Keratinocyte (primary cell): ENCODE data around the gene C8B. TPM values are rescaled to one million over a fixed set of nuclear protein-coding genes. Genes with fewer than 3 reads are reported as not detected.

Source experiments
- DNase-seq: peaks from one replicate; pipeline ENCODE4 v3.0.0-alpha.2; 2011; ENCODE audit warnings: low read depth, missing footprints, low spot score
- FAIRE-seq: peaks from 2 replicates; lab custom pipeline; 2011; peaks lifted over from hg19 to GRCh38; lab: Jason Lieb, UNC
- H2AFZ ChIP-seq: 2 replicates; pipeline ENCODE4 v1.6.0; 2012; ENCODE audit warnings: low read length, control low read depth, inconsistent platforms; ENCODE audit not compliant: control insufficient read depth
- H3K27ac ChIP-seq: 2 replicates; pipeline ENCODE4 v1.5.1; 2011; ENCODE audit warnings: low read length; ENCODE audit not compliant: control insufficient read depth, insufficient read depth
- H3K27me3 ChIP-seq: 3 replicates; pipeline ENCODE4 v1.6.0; 2011; ENCODE audit warnings: low read length; ENCODE audit not compliant: control insufficient read depth, insufficient read depth; ENCODE audit errors: extremely low read depth
- H3K36me3 ChIP-seq, 2 experiments: 2 replicates in 1 of 2; 3 replicates in 1 of 2; pipeline ENCODE4 v1.5.1; 2011; ENCODE audit warnings: low read length in 2 of 2, mild to moderate bottlenecking in 1 of 2; ENCODE audit not compliant: control insufficient read depth in 2 of 2, insufficient read depth in 2 of 2; ENCODE audit errors: extremely low read depth in 1 of 2
- H3K4me1 ChIP-seq: 3 replicates; pipeline ENCODE4 v1.5.1; 2011; ENCODE audit warnings: low read length; ENCODE audit not compliant: control insufficient read depth, insufficient read depth; ENCODE audit errors: extremely low read depth
- H3K4me2 ChIP-seq: 3 replicates; pipeline ENCODE4 v1.6.0; 2011; ENCODE audit warnings: low read depth, low read length; ENCODE audit not compliant: control insufficient read depth, insufficient read depth; ENCODE audit errors: extremely low read depth
- H3K4me3 ChIP-seq, 3 experiments: fragments of 200-600 bp in 1 of 3; sonication (generic) in 1 of 3; 2 replicates in 2 of 3; 3 replicates in 1 of 3; pipeline ENCODE4 v1.5.1; 2011 to 2016; ENCODE audit warnings: low read length in 3 of 3, mild to moderate bottlenecking in 3 of 3, control low read depth in 2 of 3, inconsistent platforms in 1 of 3, low read depth in 1 of 3, mixed read lengths in 1 of 3, mixed run types in 1 of 3, moderate library complexity in 1 of 3; ENCODE audit not compliant: control insufficient read depth in 2 of 3, insufficient read depth in 2 of 3; ENCODE audit errors: extremely low read depth in 1 of 3
- H3K79me2 ChIP-seq: 2 replicates; pipeline ENCODE4 v1.6.0; 2012; ENCODE audit warnings: low read length; ENCODE audit not compliant: control insufficient read depth, insufficient read depth
- H3K9ac ChIP-seq: 3 replicates; pipeline ENCODE4 v1.6.0; 2011; ENCODE audit warnings: low read length; ENCODE audit not compliant: control insufficient read depth, insufficient read depth; ENCODE audit errors: extremely low read depth
- H3K9me1 ChIP-seq: 3 replicates; pipeline ENCODE4 v1.6.0; 2011; ENCODE audit warnings: low read length; ENCODE audit not compliant: control insufficient read depth, insufficient read depth; ENCODE audit errors: extremely low read depth
- H3K9me3 ChIP-seq: 2 replicates; pipeline ENCODE4 v1.5.1; 2012; ENCODE audit warnings: low read depth, low read length; ENCODE audit not compliant: control insufficient read depth
- H4K20me1 ChIP-seq: 3 replicates; pipeline ENCODE4 v1.6.0; 2011; ENCODE audit warnings: low read length; ENCODE audit not compliant: control insufficient read depth, insufficient read depth; ENCODE audit errors: extremely low read depth
- EZH2 ChIP-seq: IDR thresholded peaks from one replicate; pipeline ENCODE4 v1.6.1; 2012; ENCODE audit warnings: inconsistent platforms, mild to moderate bottlenecking, low read length, moderate library complexity
- dilution Hi-C: fragments of 300-500 bp; cut with MboI; formaldehyde crosslinking; loops from one replicate; pipeline ENCODE4 v1.7.0; 2020; ENCODE audit warnings: low sequenced_read_pairs; ENCODE audit not compliant: extremely low pct_ligation_motif_present
- polyA plus RNA-seq, 5 experiments: library from polyadenylated mRNA; depleted of rRNA in 3 of 5; stranded (reverse) in 3 of 5; stranded (forward) in 1 of 5; unstranded in 1 of 5; fragments of >200 nt; gene quantifications; 1 replicate in 1 of 5; 2 replicates in 3 of 5; 3 replicates in 1 of 5; pipeline versions ENCODE4 v1.2.1 to v1.2.3, GENCODE V29; 2011 to 2012; ENCODE audit warnings: missing spikeins in 2 of 5, low read depth in 1 of 5, low replicate concordance in 1 of 5
- TF ChIP-seq, protein P1 (sequence below), 3 experiments: IDR thresholded peaks in 1 of 3; conservative IDR thresholded peaks in 1 of 3; optimal IDR thresholded peaks in 1 of 3; 2 replicates in 2 of 3; 3 replicates in 1 of 3; pipeline versions ENCODE3 to v1.5.1; 2011; ENCODE audit warnings: low read length in 3 of 3, mild to moderate bottlenecking in 3 of 3, moderate library complexity in 2 of 3, control low read depth in 1 of 3, inconsistent platforms in 1 of 3; ENCODE audit not compliant: insufficient read depth in 2 of 3; ENCODE audit errors: extremely low read depth in 1 of 3

The C8B gene
- polyA plus RNA-seq, 1 donor (not counting 4 experiments of a cell fraction or from before 2014, with no cell fraction given) = 0.04 TPM

- no peak for TF ChIP-seq EZH2
- TF ChIP-seq, protein P1, sequence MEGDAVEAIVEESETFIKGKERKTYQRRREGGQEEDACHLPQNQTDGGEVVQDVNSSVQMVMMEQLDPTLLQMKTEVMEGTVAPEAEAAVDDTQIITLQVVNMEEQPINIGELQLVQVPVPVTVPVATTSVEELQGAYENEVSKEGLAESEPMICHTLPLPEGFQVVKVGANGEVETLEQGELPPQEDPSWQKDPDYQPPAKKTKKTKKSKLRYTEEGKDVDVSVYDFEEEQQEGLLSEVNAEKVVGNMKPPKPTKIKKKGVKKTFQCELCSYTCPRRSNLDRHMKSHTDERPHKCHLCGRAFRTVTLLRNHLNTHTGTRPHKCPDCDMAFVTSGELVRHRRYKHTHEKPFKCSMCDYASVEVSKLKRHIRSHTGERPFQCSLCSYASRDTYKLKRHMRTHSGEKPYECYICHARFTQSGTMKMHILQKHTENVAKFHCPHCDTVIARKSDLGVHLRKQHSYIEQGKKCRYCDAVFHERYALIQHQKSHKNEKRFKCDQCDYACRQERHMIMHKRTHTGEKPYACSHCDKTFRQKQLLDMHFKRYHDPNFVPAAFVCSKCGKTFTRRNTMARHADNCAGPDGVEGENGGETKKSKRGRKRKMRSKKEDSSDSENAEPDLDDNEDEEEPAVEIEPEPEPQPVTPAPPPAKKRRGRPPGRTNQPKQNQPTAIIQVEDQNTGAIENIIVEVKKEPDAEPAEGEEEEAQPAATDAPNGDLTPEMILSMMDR (optimal IDR thresholded peaks at IDR 0.05 in 1 of 3, IDR thresholded peaks at IDR 0.05 in 1 of 3, conservative IDR thresholded peaks at IDR 0.05 in 1 of 3; ENCODE audit: extremely low read depth in 1 of 3, insufficient read depth in 2 of 3, low read length in 3 of 3) = no peak
- DNase-seq (no peak), FAIRE-seq (no peak)
- H3K79me2 ChIP-seq = no peaks in the 10 kb centered on the region
- H3K4me3 ChIP-seq = no peak overlapping the region
- no peak overlapping the region for H3K27ac ChIP-seq
- H3K36me3 ChIP-seq = no peaks in the 10 kb centered on the region
- dilution Hi-C loops = no loop called here
- no peaks in the 10 kb centered on the region for H3K9me1 ChIP-seq
- H3K9me3 ChIP-seq = no peaks in the 10 kb centered on the region
- H3K4me2 ChIP-seq = no peak overlapping the region
- H2AFZ ChIP-seq = no peak overlapping the region
- H3K4me1 ChIP-seq = no peaks in the 10 kb centered on the region
- H3K27me3 ChIP-seq = no peaks in the 10 kb centered on the region
- no peaks in the 10 kb centered on the region for H4K20me1 ChIP-seq
- no peak overlapping the region for H3K9ac ChIP-seq
Measured at GRCh38 chr1:56957931-56958330, 7.9 kb downstream of the C8B start.

DNA sequence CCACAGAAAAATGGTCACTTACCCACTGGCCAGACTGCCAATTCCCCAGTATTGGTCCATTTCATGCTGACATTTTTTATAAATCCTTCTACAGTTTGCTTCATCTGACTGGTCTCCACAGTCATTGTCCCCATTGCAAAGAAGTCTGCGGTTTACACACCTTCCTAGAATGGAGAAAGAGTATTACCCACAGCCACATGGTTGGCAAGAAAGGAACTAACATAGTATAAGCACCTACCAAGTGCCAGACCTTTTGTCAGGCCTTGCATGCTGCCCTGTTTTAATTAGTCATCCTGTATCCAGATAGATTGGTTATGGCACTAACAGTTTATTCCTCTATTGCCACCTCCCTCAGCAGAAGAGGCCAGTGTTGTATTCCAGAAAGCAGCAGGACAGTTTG is 11.2 kb downstream of the C8B start:
- FAIRE-seq (no peak), DNase-seq (no peak)
- Histone ChIP-seq H3K36me3 (no peaks in the 10 kb centered on the region), H3K9ac (no peak overlapping the region), H2AFZ (no peak overlapping the region), H3K9me1 (no peaks in the 10 kb centered on the region), H3K79me2 (no peaks in the 10 kb centered on the region), H4K20me1 (no peaks in the 10 kb centered on the region), H3K4me1 (no peaks in the 10 kb centered on the region), H3K27ac (no peak overlapping the region), H3K4me2 (no peak overlapping the region), H3K9me3 (no peaks in the 10 kb centered on the region), H3K27me3 (no peaks in the 10 kb centered on the region), H3K4me3 (no peak overlapping the region)
- dilution Hi-C loops = no loop called here
- TF ChIP-seq, protein P1 (optimal IDR thresholded peaks at IDR 0.05 in 1 of 3, IDR thresholded peaks at IDR 0.05 in 1 of 3, conservative IDR thresholded peaks at IDR 0.05 in 1 of 3; ENCODE audit: extremely low read depth in 1 of 3, insufficient read depth in 2 of 3, low read length in 3 of 3) = no peak
- no peak for TF ChIP-seq EZH2
